Measurements from ENCODE around the gene FNBP1L. TPM values are rescaled to one million over a fixed set of nuclear protein-coding genes. Genes with fewer than 3 reads are reported as not detected.

FNBP1L gene
- total and polyA plus RNA-seq, 2 donors (not counting 1 experiment from before 2014, with no cell fraction given) = 0.86 to 5.4 TPM

DNA sequence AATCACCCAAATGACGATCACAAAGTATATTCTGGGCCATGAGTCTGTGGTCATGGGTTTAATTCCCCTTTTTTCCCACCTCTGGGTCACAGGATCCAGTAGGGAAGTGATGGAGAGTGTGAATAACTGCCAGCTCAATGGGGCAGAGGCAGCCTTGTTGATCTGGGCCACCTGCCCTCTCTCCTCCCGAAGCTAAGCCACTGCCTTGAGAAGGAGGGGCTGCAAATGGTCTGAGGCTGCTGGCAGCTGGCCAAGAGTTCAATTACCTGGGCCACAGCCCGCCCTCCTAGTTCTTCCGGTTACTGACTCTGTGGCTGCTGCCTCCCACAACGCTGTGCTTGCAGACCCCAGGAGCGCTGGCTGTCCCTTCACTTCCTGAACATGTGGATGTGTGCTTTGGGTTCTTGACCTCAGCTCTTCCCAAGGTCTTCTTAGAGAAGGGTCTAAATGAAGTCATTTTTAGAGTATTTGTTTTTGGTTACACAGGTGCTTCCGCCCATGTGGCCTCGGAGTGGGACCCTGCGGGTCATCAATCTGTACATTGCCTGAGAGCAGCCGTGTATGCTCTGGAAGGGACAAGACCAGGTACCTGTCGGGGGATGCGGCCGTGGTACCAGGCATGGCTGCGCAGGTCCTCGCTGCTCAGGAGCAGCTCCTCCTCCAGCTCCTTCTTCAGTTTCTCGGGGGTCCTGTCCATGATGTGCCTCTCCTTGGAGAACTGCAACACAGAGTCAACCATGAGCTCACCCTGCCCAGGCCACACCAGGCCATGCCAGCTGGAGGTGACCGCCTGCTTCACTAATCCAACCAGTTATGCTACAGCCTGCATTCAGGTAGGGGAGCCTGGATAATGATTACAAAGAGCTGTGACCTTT is 144.0 kb downstream of the FNBP1L start:
- Histone ChIP-seq H3K27me3 (replicated peaks in 1 of 4; ENCODE audit: control extremely low read depth in 1 of 4, control insufficient read depth in 3 of 4, insufficient read depth in 4 of 4, low read length in 3 of 4) (no peaks in the 10 kb centered on the region), H4K20me1 (ENCODE audit: control insufficient read depth, insufficient read depth, low read length, poor library complexity, severe bottlenecking) (no peaks in the 10 kb centered on the region), H3K9ac (ENCODE audit: low read length) (no peak overlapping the region), H3K4me3 (ENCODE audit: control extremely low read depth in 1 of 5, extremely low read depth in 1 of 5, insufficient read depth in 1 of 5, low read depth in 2 of 5, low read length in 4 of 5) (no peak overlapping the region), H2AFZ (ENCODE audit: insufficient read depth, low read depth, low read length, poor library complexity, severe bottlenecking) (peak overlapping the region; percentile 45), H3K9me3 (ENCODE audit: control extremely low read depth in 1 of 3, control insufficient read depth in 2 of 3, insufficient read depth in 1 of 3, low read length in 2 of 3) (no peaks in the 10 kb centered on the region), H3K36me3 (replicated peaks in 1 of 2; ENCODE audit: control extremely low read depth in 1 of 2, control insufficient read depth in 1 of 2, extremely low read depth in 1 of 2, insufficient read depth in 2 of 2, low read length in 1 of 2) (peaks cover 0 to 24% of the 10 kb centered on the region in 2 experiments), H3K27ac (ENCODE audit: low read length in 2 of 2) (peak overlapping the region in 1 of 2 donors; percentile 31), H3K4me1 (ENCODE audit: control insufficient read depth in 2 of 2, insufficient read depth in 2 of 2, low read length in 2 of 2) (peaks cover 10 to 13% of the 10 kb centered on the region in 2 donors), H3K4me2 (replicated peaks; ENCODE audit: low read depth, low read length, poor library complexity, severe bottlenecking) (peak overlapping the region; percentile 53), H3K79me2 (ENCODE audit: control insufficient read depth, insufficient read depth, low read length) (no peaks in the 10 kb centered on the region)
- intact Hi-C loops (cut with micrococcal nuclease) = no loop called here
- WGBS (ENCODE audit: insufficient coverage) = 44% methylated on average over 16 of the region's 17 CpGs
- H3K27ac Mint-ChIP-seq = peak overlapping the region; percentile 75
- CTCF ChIA-PET = interaction anchor here (0.9 to 2.9 kb wide), 4 partner anchors 14 to 259 kb away, joined by 3 to 8 read pairs (median 4); no protein-coding TSS in a partner anchor
- no peaks in the 10 kb centered on the region for H3K27me3 Mint-ChIP-seq
- peak; percentile 43 for ATAC-seq (ENCODE audit: low read depth)
- POLR2A ChIA-PET = no interaction called here
- peaks cover 22% of the 10 kb centered on the region for H3K4me1 Mint-ChIP-seq
- TF ChIP-seq, protein P1, sequence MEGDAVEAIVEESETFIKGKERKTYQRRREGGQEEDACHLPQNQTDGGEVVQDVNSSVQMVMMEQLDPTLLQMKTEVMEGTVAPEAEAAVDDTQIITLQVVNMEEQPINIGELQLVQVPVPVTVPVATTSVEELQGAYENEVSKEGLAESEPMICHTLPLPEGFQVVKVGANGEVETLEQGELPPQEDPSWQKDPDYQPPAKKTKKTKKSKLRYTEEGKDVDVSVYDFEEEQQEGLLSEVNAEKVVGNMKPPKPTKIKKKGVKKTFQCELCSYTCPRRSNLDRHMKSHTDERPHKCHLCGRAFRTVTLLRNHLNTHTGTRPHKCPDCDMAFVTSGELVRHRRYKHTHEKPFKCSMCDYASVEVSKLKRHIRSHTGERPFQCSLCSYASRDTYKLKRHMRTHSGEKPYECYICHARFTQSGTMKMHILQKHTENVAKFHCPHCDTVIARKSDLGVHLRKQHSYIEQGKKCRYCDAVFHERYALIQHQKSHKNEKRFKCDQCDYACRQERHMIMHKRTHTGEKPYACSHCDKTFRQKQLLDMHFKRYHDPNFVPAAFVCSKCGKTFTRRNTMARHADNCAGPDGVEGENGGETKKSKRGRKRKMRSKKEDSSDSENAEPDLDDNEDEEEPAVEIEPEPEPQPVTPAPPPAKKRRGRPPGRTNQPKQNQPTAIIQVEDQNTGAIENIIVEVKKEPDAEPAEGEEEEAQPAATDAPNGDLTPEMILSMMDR (IDR thresholded peaks at IDR 0.05) = no peak
- no peak for TF ChIP-seq EZH2 (IDR thresholded peaks at IDR 0.05; ENCODE audit: borderline replicate concordance, insufficient read depth, low read depth, low read length, poor library complexity, severe bottlenecking)
- peak overlapping the region; percentile 54 for H3K4me3 Mint-ChIP-seq
- H3K9me3 Mint-ChIP-seq (ENCODE audit: insufficient read depth) = no peaks in the 10 kb centered on the region
- DNase-seq = peak; percentile 63

DNA sequence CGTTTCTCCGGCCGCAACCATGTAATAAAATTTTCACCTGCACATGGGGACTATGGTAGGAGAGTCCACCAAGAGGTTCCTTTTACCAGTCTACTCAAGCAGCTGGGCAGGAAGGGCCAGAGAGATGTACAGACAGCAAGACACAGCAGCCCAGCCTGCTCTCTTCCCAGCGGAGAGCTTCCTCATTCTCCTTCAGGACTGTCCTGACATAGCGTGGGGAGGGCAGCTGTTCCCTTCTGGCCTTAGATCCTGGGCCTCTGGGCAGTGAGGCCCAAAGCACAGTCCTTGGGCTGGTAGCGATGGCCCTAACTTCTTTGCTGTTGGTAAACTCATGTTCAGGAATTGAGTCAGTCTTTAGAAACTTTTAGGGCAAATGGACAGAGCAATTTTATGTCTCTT is 144.6 kb downstream of the FNBP1L start:
- Mint-ChIP-seq H3K27me3 (no peaks in the 10 kb centered on the region), H3K4me3 (peak overlapping the region; percentile 54), H3K9me3 (ENCODE audit: insufficient read depth) (no peaks in the 10 kb centered on the region), H3K27ac (peak overlapping the region; percentile 75), H3K4me1 (peaks cover 22% of the 10 kb centered on the region)
- intact Hi-C loops (cut with micrococcal nuclease) = no loop called here
- DNase-seq (no peak), ATAC-seq (ENCODE audit: low read depth) (no peak)
- no peak overlapping the region for H2AFZ ChIP-seq (ENCODE audit: insufficient read depth, low read depth, low read length, poor library complexity, severe bottlenecking)
- H3K4me1 ChIP-seq (ENCODE audit: control insufficient read depth in 2 of 2, insufficient read depth in 2 of 2, low read length in 2 of 2) = peaks cover 10 to 13% of the 10 kb centered on the region in 2 donors
- 91% methylated on average over 5 of the region's 6 CpGs for WGBS (ENCODE audit: insufficient coverage)
- H3K27me3 ChIP-seq (replicated peaks in 1 of 4; ENCODE audit: control extremely low read depth in 1 of 4, control insufficient read depth in 3 of 4, insufficient read depth in 4 of 4, low read length in 3 of 4) = no peaks in the 10 kb centered on the region
- no peak overlapping the region for H3K4me3 ChIP-seq (ENCODE audit: control extremely low read depth in 1 of 5, extremely low read depth in 1 of 5, insufficient read depth in 1 of 5, low read depth in 2 of 5, low read length in 4 of 5)
- H3K36me3 ChIP-seq (replicated peaks in 1 of 2; ENCODE audit: control extremely low read depth in 1 of 2, control insufficient read depth in 1 of 2, extremely low read depth in 1 of 2, insufficient read depth in 2 of 2, low read length in 1 of 2) = peaks cover 0 to 24% of the 10 kb centered on the region in 2 experiments
- H3K27ac ChIP-seq (ENCODE audit: low read length in 2 of 2) = no peak overlapping the region
- no peak overlapping the region for H3K4me2 ChIP-seq (replicated peaks; ENCODE audit: low read depth, low read length, poor library complexity, severe bottlenecking)
- TF ChIP-seq EZH2 (IDR thresholded peaks at IDR 0.05; ENCODE audit: borderline replicate concordance, insufficient read depth, low read depth, low read length, poor library complexity, severe bottlenecking) = no peak
- TF ChIP-seq, protein P1 (IDR thresholded peaks at IDR 0.05) = no peak
- ChIA-PET CTCF (interaction anchor here (0.9 to 2.9 kb wide), 3 partner anchors 13 to 258 kb away, joined by 3 to 8 read pairs (median 3); no protein-coding TSS in a partner anchor), POLR2A (no interaction called here)
- no peaks in the 10 kb centered on the region for H3K79me2 ChIP-seq (ENCODE audit: control insufficient read depth, insufficient read depth, low read length)
- H3K9me3 ChIP-seq (ENCODE audit: control extremely low read depth in 1 of 3, control insufficient read depth in 2 of 3, insufficient read depth in 1 of 3, low read length in 2 of 3) = no peaks in the 10 kb centered on the region
- no peak overlapping the region for H3K9ac ChIP-seq (ENCODE audit: low read length)
- H4K20me1 ChIP-seq (ENCODE audit: control insufficient read depth, insufficient read depth, low read length, poor library complexity, severe bottlenecking) = no peaks in the 10 kb centered on the region
